KOPT-K1 (cell line): ENCODE measurements around the gene PSMD3.

Source experiments
- H3K27ac ChIP-seq: fragments of 200-600 bp; sonication (generic); 2 replicates; pipeline ENCODE4 v1.5.1; 2016; ENCODE audit warnings: antibody characterized with exemption, mild to moderate bottlenecking, low read depth, low read length; ENCODE audit not compliant: poor library complexity, severe bottlenecking
- H3K36me3 ChIP-seq: fragments of 200-600 bp; sonication (generic); 2 replicates; pipeline ENCODE4 v1.5.1; 2017; ENCODE audit warnings: antibody characterized with exemption, mild to moderate bottlenecking, low read length, moderate library complexity; ENCODE audit not compliant: insufficient read depth
- H3K9me3 ChIP-seq: fragments of 200-600 bp; sonication (generic); 2 replicates; pipeline ENCODE4 v1.5.1; 2017; ENCODE audit warnings: antibody characterized with exemption, low read length, mild to moderate bottlenecking; ENCODE audit not compliant: insufficient read depth, poor library complexity, severe bottlenecking

PSMD3 gene

DNA sequence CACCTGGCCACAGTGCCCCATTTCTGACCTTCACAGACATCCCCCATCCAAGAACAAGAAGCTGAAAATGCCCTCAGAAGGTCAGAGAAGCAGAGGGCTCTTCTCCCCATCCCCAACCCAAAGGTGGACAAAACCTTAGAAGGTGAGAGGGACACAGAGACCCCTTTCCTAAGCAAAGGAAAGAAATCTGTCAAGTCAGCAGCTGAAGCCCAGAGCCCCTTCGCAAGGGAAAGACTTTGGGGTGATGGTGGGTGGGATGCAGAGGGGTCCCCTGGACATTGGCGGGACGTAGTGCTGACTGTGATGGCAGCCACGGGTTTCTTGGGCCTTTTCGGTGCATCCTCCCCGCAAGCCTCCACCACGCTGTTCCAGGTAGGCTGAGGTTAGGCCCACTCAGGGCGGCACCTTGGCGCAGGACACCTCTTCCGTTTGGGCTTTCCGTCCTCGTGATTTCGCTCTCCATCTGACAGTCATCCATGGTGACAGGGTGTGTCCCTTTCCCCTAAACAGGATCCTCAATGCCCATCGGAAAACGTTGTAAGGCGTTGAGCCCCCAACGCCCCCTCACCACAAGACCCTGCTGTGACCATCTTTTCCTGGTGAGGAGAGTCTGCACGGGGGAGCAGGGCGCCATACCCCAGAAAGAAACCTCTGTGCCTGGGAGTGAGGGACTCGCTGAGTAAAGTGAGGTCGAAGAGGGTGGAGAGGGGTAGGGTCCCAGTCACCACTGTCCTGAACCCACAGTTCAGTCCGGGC lies 28.5 kb upstream of the PSMD3 start:
- Histone ChIP-seq H3K9me3 (no peaks in the 10 kb centered on the region), H3K36me3 (no peaks in the 10 kb centered on the region), H3K27ac (no peak overlapping the region)

DNA sequence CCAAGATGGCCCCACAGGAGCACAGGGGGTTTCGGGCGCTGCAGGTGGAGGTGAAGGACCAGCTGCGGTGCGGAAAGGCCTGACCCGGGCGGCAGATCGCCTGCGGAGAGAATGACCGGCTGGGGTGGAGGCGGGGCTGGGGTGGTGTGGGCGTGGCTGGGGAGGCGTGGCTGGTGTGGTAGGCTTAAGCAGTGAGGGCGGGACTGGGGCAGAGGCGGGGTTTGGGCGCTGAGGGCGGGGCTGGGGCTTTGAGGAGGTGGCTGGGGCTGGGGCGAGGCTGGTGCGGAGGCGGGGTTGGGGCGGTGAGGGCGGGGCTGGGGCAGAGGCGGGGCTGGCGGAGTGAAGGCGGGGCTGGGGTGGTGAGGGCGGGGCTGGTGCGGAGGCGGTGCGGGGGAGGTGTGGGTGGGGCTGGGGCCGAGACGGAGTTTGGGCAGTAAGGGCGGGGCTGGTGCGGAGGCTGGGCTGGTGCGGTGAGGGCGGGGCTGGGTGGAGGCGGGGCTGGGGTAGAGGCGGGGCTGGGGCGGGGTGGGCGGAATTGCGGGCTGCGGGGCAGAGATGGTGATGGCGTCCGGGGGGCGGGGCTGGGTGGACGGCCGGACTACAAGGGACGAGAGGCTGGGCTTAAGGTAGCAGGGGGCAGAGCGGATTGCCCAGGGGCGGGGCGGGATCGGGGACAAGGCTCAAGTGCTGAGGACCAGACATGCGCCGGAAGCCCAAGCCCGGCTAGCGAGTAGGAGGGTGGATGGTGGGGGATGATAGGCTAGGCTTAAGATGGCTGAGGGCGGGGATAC lies 27.7 kb upstream of the PSMD3 start:
- Histone ChIP-seq H3K36me3 (no peaks in the 10 kb centered on the region), H3K27ac (peak overlapping the region; percentile 57), H3K9me3 (no peaks in the 10 kb centered on the region)

DNA sequence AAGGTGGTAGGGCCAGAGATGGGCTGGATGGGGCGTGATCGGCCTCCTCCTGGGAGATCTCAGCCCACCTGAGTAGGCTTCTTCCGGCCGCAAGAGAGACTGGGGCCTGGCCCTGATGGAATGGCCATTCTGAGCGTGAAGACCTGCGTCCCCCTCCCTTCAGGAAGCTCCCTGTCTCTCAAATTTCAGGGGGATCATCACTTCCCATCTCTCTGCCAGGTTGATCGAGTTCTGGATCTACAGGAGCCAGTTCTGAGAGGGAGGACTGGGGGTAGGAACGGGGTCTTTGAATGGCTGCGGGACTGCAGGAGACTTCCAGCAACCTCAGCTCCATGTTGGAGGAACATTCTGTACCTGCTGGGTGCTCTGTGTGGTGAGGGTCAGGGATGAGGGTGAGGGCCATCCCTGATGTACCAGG lies 27.1 kb upstream of the PSMD3 start:
- Histone ChIP-seq H3K36me3 (no peaks in the 10 kb centered on the region), H3K27ac (peak overlapping the region; percentile 57), H3K9me3 (no peaks in the 10 kb centered on the region)

DNA sequence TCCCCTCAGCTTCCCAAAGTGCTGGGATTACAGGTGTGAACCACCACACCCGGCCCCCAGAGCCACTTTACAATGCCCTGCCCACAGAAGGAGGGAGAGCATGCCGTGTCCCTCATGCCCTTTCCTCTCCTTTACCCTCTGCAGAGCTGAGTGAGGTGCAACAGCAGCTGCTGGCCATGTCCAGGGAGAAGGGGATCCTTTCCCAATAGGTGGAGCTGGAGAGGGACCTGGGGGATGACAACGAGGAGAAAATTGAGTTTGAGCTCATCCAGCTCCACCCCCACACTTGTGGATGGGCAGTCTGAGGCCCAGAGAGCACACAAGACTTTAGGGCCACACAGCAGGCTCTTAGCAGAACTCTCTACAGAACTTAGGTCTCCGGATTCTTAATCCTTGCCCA lies 25.7 kb upstream of the PSMD3 start:
- Histone ChIP-seq H3K9me3 (no peaks in the 10 kb centered on the region), H3K27ac (no peak overlapping the region), H3K36me3 (no peaks in the 10 kb centered on the region)

DNA sequence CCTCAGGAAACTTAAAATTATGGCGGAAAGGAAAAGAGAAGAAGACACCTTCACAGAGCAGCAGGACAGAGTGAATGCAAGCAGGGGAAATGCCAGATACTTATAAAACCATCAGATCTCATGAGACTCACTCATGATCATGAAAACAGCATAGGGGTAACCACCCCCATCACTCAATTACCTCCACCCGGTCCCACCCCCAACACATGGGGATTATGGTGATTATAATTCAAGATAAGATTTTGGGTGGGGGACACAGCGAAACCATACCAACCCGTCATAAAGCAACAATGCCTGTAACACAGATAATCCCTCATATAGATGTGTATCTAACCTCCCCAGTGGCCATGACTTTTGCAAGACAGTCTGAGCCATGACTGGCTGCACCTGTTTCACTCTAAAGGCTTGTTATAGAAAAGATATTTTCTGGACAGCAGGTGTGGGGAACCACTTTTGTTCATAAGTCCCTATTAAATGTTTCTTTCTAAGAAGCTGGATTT lies 24.8 kb upstream of the PSMD3 start:
- Histone ChIP-seq H3K36me3 (no peaks in the 10 kb centered on the region), H3K27ac (no peak overlapping the region), H3K9me3 (no peaks in the 10 kb centered on the region)

DNA sequence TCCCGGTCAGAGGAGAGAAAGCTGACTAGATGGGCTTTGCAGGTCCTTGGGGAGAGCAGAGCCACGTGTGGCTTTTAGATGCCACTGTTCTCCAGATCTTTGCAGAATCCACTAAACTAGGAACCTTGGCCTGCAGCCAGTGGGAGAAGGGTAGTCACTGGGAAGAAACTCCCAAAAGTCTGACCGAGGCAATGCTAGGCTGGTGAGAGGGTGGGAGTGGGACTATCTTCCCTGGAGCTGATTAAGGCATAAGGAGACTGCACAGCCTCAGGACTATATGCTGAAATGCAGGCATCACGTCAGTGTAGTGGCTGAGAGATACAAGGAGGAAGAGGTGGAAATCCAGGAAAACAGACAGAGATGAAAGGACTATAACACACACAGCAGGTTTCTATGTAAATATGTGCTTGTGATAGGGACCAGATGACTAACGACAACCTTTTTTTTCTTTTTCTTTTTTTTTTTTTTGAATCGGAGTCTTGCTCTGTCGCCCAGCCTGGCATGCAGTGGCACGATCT lies 20.0 kb upstream of the PSMD3 start:
- Histone ChIP-seq H3K36me3 (no peaks in the 10 kb centered on the region), H3K9me3 (no peaks in the 10 kb centered on the region), H3K27ac (no peak overlapping the region)

DNA sequence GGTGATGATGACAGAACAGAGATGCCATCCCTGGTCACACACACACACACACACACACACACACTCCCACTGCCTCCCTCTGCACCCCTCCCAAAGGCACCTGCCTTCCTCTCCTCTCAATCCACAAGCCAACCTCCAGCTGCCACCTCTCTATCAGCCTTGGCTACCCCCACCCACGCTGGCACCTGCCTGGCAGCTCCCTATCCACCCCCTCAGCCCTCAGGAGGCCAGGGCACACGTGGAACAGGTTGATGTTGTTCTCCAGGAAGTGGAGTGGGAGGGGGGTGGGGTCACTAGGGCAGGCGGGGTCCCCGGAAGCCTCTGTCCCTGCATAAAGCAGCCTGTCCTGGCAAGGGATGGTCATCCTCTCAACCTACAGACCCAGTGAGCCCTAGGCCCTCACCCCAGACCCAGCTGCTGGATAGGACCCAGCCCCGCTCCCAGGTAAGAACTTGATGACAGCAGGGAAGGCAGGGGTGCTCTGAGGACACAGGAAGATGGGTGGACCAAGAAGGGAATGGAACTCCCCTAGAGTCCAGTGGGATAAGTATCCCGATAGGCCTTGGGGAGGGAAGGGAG lies 17.9 kb upstream of the PSMD3 start, which contains the start of gene GSDMA:
Gene GSDMA (plus strand): TSS at position 363 of the 579 bp plus-strand sequence. CDS start 2,684 bp downstream, outside the sequence.
- H3K9me3 ChIP-seq, result no peaks in the 10 kb centered on the region
- no peak within 1 kb of the TSS for H3K27ac ChIP-seq
- no peaks in the 10 kb centered on the region for H3K36me3 ChIP-seq

DNA sequence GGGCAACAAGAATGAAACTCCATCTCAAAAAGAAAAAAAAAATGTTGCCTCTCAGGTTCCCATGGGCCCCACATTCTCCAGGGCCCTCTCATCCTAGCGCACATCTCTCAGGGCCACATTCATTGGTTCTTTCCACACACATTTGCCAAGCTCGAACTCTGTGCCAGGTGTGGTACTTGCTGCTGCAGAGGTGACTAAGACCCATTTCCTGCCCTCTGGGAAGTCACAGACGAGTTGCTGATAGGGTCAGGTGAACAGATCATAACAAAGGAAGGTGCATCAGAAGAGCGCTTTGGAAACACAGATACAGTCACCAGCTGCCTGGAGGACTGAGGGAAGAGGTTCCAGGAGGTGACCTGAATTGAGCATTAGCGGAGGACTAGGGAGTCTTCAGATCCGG lies 16.8 kb upstream of the PSMD3 start:
- no peak overlapping the region for H3K27ac ChIP-seq
- H3K9me3 ChIP-seq, result no peaks in the 10 kb centered on the region
- no peaks in the 10 kb centered on the region for H3K36me3 ChIP-seq

DNA sequence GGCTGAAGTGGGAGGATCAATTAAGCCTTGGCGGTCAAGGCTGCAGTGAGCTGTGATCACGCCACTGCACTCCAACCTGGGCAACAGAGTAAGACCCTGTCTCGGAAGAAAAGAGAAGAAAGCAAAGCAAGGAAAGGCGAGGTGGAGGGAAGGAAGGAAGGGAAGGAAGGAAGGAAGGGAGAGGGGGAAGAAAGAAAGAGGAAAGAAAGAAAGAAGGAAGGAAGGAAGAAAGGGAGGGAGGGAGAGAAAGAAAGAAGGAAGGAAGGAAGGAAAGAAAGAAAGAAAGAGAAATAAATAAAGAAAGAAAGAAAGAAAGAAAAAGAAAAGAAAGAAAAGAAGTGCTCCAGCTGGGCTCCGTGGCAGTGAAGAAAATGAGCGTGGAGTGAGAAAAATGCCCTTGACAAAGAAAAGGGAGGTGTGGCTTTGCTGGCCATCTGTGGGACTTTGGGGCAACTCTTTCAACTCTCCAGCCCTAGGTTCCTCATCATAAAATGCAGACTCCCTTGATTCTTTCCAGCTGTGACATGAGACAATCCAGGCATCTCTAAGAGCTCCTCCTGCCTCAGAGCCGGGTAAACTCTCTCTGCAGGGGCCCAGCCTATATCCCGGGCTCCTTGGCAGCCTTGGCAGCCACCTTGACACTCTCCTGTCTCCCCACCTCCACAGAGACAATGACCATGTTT lies 15.4 kb upstream of the PSMD3 start:
- H3K27ac ChIP-seq, result no peak overlapping the region
- no peaks in the 10 kb centered on the region for H3K36me3 ChIP-seq
- H3K9me3 ChIP-seq, result no peaks in the 10 kb centered on the region

DNA sequence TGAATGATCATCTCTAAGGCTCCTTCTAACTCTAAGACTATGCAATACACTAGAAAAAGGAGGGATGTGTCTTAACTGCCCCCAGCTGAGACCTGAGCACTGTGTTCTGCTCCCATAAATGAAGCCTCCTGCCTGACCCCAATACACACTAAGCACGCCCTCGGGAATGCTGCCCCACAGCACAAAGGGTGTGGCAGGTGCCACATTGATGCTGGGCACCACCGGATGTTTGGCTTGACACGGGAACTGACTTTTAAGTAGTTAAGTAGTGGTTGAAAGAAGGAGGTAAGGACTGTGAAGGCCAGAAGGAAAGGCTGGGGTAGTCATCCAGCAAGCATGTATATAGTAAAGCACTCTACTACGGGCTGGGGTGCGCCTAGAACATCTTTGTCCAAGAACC lies 13.8 kb upstream of the PSMD3 start:
- H3K9me3 ChIP-seq, result no peaks in the 10 kb centered on the region
- H3K36me3 ChIP-seq, result no peaks in the 10 kb centered on the region
- no peak overlapping the region for H3K27ac ChIP-seq

DNA sequence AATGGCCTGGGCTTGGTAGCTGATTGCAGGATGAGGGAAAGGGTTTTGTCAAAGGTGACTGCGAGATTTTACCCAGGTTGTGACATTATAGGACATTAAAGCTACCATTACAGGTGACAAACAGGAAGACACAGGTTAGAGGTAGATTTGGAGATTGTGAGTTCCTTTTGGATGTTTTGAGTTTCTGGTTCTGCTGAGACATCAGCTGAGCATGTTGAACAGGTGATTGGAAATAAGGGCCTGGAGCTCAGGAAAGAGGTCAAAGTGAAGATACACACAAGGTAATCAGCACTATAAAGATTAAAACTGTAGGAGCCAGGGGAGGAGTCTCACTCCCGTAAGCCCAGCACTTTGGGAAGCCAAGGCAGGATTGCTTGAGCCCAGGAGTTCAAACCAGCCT lies 11.8 kb upstream of the PSMD3 start:
- H3K9me3 ChIP-seq, result no peaks in the 10 kb centered on the region

DNA sequence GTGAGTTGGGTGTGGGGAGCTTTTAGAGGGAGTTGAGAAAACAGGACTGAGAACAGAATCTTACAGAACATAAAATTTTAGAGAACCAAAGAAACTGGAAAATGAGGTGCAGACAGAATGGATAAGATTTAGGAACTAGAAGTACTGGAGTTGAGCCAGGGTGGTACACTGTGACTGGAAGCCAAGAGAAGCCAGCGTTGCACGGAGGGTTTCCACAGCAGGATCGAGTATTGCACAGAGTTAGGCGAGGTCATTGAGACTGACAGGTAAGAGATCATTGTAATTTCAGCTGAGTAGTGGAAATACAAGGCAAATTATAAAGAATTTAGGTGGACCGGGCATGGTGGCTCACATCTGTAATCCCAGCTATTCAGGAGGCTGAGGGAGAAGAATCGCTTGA lies 11.2 kb upstream of the PSMD3 start:
- Histone ChIP-seq H3K36me3 (no peaks in the 10 kb centered on the region), H3K9me3 (no peaks in the 10 kb centered on the region), H3K27ac (no peak overlapping the region)

More for the DNA sequence above, 11.8 kb upstream of the PSMD3 start:
- no peak overlapping the region for H3K27ac ChIP-seq
- H3K36me3 ChIP-seq, result no peaks in the 10 kb centered on the region

DNA sequence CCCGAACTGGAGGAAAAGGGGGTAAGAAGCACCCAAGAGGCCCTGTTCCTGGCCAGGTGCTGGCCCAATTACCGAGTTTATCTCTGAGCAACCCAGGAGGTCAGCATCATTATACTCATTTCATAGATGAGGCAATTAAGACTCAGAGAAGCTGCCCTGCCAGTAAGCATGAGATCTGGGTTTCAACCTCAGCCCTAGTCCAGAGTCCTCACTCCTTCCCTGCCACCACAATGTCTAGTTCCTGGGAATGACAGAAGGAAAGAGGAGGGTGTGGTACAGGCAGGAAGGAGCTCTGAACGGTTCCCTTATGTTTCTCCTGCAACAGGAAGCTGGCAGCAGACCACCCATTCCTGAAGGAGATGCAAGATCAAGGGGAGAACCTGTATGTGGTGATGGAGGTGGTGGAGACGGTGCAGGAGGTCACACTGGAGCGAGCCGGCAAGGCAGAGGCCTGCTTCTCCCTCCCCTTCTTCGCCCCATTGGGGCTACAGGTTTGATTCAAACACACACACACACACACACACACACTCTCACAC lies 10.4 kb upstream of the PSMD3 start:
- no peak overlapping the region for H3K27ac ChIP-seq
- no peaks in the 10 kb centered on the region for H3K36me3 ChIP-seq
- H3K9me3 ChIP-seq, result no peaks in the 10 kb centered on the region

DNA sequence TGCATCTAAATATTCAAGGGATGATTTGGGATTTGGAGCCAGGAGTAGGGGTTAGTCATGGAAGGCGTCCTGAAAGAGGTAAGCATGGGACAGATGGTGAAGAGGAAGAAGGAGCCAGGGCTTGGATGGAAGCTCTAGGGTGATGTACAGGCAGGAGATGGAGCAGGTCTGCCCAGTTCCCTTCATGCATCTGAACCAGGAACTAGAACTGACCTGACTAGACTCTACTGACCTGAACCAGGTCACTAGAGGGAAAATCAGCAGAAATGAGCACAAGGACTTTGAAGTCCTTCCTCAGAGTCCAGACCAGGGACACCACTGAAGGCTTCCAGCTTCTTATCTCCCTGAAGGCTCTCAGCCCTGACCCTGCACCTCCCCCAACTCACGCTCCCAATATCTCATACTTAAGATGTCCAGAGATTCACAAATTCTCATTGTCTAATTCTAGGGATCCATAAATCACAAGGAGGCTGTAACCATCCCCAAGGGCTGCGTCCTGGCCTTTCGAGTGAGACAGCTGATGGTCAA lies 9.5 kb upstream of the PSMD3 start:
- H3K27ac ChIP-seq, result no peak overlapping the region
- H3K9me3 ChIP-seq, result no peaks in the 10 kb centered on the region
- H3K36me3 ChIP-seq, result no peaks in the 10 kb centered on the region
